CD14-positive monocyte (primary cell): ENCODE measurements around the gene USP30. TPM values are rescaled to one million over a fixed set of nuclear protein-coding genes. Genes with fewer than 3 reads are reported as not detected.

Experiments used
- DNase-seq, 3 donors: peaks; one replicate each; pipeline ENCODE4 v3.0.0-alpha.2; 2011 to 2022
- H2AFZ ChIP-seq: 2 replicates; pipeline ENCODE4 v1.6.0; 2012; ENCODE audit warnings: mild to moderate bottlenecking, low read depth, low read length, inconsistent platforms; ENCODE audit not compliant: insufficient read depth, poor library complexity, severe bottlenecking
- H3K27ac ChIP-seq, 2 donors: 1 replicate in 1 of 2; 2 replicates in 1 of 2; pipeline ENCODE4 v1.5.1; 2012 to 2013; ENCODE audit warnings: low read length in 2 of 2, control low read depth in 1 of 2, inconsistent platforms in 1 of 2, low read depth in 1 of 2, mild to moderate bottlenecking in 1 of 2
- H3K27me3 ChIP-seq, 2 donors: one replicate each; pipeline versions ENCODE4 v1.6.0 to v1.6.1; 2011 to 2013; ENCODE audit warnings: low read length in 2 of 2; ENCODE audit not compliant: control insufficient read depth in 2 of 2, insufficient read depth in 2 of 2
- H3K36me3 ChIP-seq, 2 donors: replicated peaks in 1 of 2; 1 replicate in 1 of 2; 2 replicates in 1 of 2; pipeline versions ENCODE4 v1.5.1 to v1.6.1; 2012 to 2013; ENCODE audit warnings: low read length in 2 of 2, control low read depth in 1 of 2, inconsistent platforms in 1 of 2, mild to moderate bottlenecking in 1 of 2; ENCODE audit not compliant: insufficient read depth in 2 of 2, control insufficient read depth in 1 of 2
- H3K4me1 ChIP-seq, 2 donors: 1 replicate in 1 of 2; 2 replicates in 1 of 2; pipeline versions ENCODE4 v1.5.1 to v1.6.1; 2012 to 2013; ENCODE audit warnings: low read length in 2 of 2, control low read depth in 1 of 2, inconsistent platforms in 1 of 2, mild to moderate bottlenecking in 1 of 2, moderate library complexity in 1 of 2; ENCODE audit not compliant: insufficient read depth in 2 of 2, control insufficient read depth in 1 of 2
- H3K4me2 ChIP-seq: replicated peaks from 2 replicates; pipeline ENCODE3; 2012; ENCODE audit warnings: low read length, moderate library complexity, mild to moderate bottlenecking; ENCODE audit not compliant: poor library complexity, severe bottlenecking; ENCODE audit errors: extremely low read depth
- H3K4me3 ChIP-seq, 3 experiments: fragments of 200-600 bp in 1 of 3; sonication (generic) in 1 of 3; replicated peaks in 1 of 3; 1 replicate in 2 of 3; 2 replicates in 1 of 3; pipeline ENCODE4 v1.5.1; 2011 to 2013; ENCODE audit warnings: low read length in 3 of 3, mild to moderate bottlenecking in 3 of 3, control low read depth in 2 of 3, low read depth in 2 of 3, inconsistent platforms in 1 of 3, moderate library complexity in 1 of 3
- H3K79me2 ChIP-seq: 2 replicates; pipeline ENCODE4 v1.6.0; 2012; ENCODE audit warnings: mild to moderate bottlenecking, control low read depth, inconsistent platforms, low read length, moderate library complexity; ENCODE audit not compliant: insufficient read depth
- H3K9ac ChIP-seq: 2 replicates; pipeline ENCODE4 v1.6.0; 2017; ENCODE audit warnings: low read length, mild to moderate bottlenecking; ENCODE audit not compliant: insufficient read depth, poor library complexity, severe bottlenecking
- H3K9me3 ChIP-seq, 2 donors: replicated peaks in 1 of 2; 1 replicate in 1 of 2; 2 replicates in 1 of 2; pipeline versions ENCODE4 v1.5.1 to v1.6.1; 2012 to 2013; ENCODE audit warnings: low read length in 2 of 2, control low read depth in 1 of 2; ENCODE audit not compliant: control insufficient read depth in 1 of 2, insufficient read depth in 1 of 2
- H4K20me1 ChIP-seq: 2 replicates; pipeline ENCODE4 v1.6.0; 2012; ENCODE audit warnings: mild to moderate bottlenecking, low read length, control low read depth, moderate library complexity; ENCODE audit not compliant: insufficient read depth
- H3K27ac Mint-ChIP-seq, 7 donors: one replicate each; pipeline ENCODE4 v1.8.0; 2020; ENCODE audit warnings: mild to moderate bottlenecking in 7 of 7, mixed read lengths in 7 of 7, moderate library complexity in 6 of 7, inconsistent platforms in 2 of 7
- H3K27me3 Mint-ChIP-seq, 3 donors: one replicate each; pipeline ENCODE4 v1.8.0; 2021 to 2022; ENCODE audit warnings: low read depth in 3 of 3, mild to moderate bottlenecking in 3 of 3, mixed read lengths in 3 of 3, moderate library complexity in 3 of 3, inconsistent platforms in 1 of 3
- H3K36me3 Mint-ChIP-seq, 2 donors: one replicate each; pipeline ENCODE4 v1.8.0; 2020; ENCODE audit warnings: mixed read lengths in 2 of 2, inconsistent platforms in 1 of 2, mild to moderate bottlenecking in 1 of 2
- H3K4me1 Mint-ChIP-seq: one replicate; pipeline ENCODE4 v1.8.0; 2020; ENCODE audit warnings: mild to moderate bottlenecking, mixed read lengths
- H3K4me3 Mint-ChIP-seq, 2 donors: one replicate each; pipeline ENCODE4 v1.8.0; 2020; ENCODE audit warnings: mild to moderate bottlenecking in 2 of 2, mixed read lengths in 2 of 2, moderate library complexity in 1 of 2
- H3K9me3 Mint-ChIP-seq, 7 donors: one replicate each; pipeline ENCODE4 v1.8.0; 2020 to 2022; ENCODE audit warnings: mixed read lengths in 7 of 7, mild to moderate bottlenecking in 6 of 7, moderate library complexity in 6 of 7, inconsistent platforms in 2 of 7
- CTCF ChIP-seq: fragments of 200-600 bp; IDR thresholded peaks from one replicate; pipeline ENCODE4 v1.8.0; 2022; ENCODE audit warnings: antibody characterized with exemption, mild to moderate bottlenecking
- WGBS: methylation state at CpG from one replicate; pipeline ENCODE4 v1.1.5; 2013; ENCODE audit warnings: missing lambda C conversion rate; ENCODE audit not compliant: insufficient coverage; 5-methylcytosine and 5-hydroxymethylcytosine counted together
- intact Hi-C, 2 donors: fragments of 100-400 bp; cut with micrococcal nuclease; formaldehyde crosslinking; loops; one replicate each; pipeline versions ENCODE4 v1.15.0 to v1.15.1; 2023
- polyA plus RNA-seq, 3 donors: library from polyadenylated mRNA; depleted of rRNA in 1 of 3; unstranded in 2 of 3; stranded (reverse) in 1 of 3; fragments of 300-500 nt in 2 of 3; fragments of >200 nt in 1 of 3; fragmentation: Illumina TruSeq in 2 of 3; gene quantifications; 1 replicate in 2 of 3; 2 replicates in 1 of 3; pipeline ENCODE4 v1.2.3, GENCODE V29; 2012 to 2021

The USP30 gene
- polyA plus RNA-seq, 3 donors, result 4.5 to 8.2 (median 6.8) TPM

DNA sequence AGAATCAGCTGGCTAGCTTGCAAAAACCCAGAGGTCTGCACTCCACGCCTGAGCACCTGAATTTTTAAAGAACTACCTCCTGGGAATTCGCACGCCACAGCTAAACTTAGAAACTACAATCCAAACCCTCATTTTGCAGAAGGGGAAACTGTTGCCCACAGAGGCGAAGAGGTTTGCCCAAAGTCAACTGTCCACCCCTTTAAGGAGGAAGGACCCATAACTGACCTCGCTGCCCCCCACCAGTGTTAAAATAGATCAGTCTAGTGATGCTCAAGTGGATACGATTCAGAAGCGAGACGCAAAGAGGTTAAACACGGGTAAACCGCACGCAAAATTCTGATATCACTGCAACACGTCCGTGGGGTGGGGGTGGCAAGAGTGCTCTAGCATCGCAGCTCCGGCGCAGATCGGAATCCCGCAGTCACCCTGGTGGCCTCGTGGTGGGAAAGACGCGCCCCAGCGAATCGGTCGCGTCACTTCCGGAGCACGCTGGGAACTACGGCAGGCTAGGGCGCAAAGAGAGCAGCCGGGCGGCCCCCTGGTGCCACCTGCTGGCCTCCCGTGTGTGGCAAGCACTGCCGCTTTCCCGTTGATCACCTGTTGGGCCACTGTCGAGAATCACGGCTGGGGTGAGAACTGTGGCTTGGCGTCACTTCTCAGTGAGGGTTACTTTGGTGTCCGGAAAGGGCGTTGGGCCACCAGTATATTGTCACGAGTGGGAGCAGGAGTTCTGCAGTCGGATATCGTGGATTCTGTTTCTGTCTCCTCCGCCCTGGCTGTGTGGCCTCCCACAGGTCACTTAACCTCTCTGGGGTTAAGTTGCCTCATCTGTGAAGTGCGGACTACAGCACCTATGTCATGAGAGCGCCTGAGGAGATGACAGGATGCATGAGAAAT, 40.9 kb downstream of the USP30 start, which contains the start of gene ALKBH2:
Gene ALKBH2, minus strand, starts transcription at position 451 of the 897 bp plus-strand sequence. CDS start 686 bp downstream, outside the sequence.
- Histone ChIP-seq H3K4me2 (peak within 1 kb of the TSS; percentile 78), H3K79me2 (peaks cover under 1% of the 10 kb centered on the region), H3K4me3 (peak within 1 kb of the TSS; percentile 42 to 70 (median 46)), H3K9me3 (no peaks in the 10 kb centered on the region), H2AFZ (peak within 1 kb of the TSS; percentile 79), H4K20me1 (no peaks in the 10 kb centered on the region), H3K27me3 (no peaks in the 10 kb centered on the region), H3K36me3 (peaks cover 12 to 16% of the 10 kb centered on the region in 2 donors), H3K9ac (peak within 1 kb of the TSS; percentile 48), H3K4me1 (peaks cover 23 to 28% of the 10 kb centered on the region in 2 donors), H3K27ac (peak within 1 kb of the TSS; percentile 13 to 68)
- H3K4me1 Mint-ChIP-seq, result peaks cover 22% of the 10 kb centered on the region
- H3K9me3 Mint-ChIP-seq, result peaks cover 0 to 2% (median 0%) of the 10 kb centered on the region in 7 donors
- H3K27me3 Mint-ChIP-seq, result peaks cover 0 to 2% (median 0%) of the 10 kb centered on the region in 3 donors
- peaks cover 12 to 16% of the 10 kb centered on the region in 2 donors for H3K36me3 Mint-ChIP-seq
- peak; percentile 94 to 95 (median 95) for DNase-seq
- peak; percentile 98 for TF ChIP-seq CTCF
- peak within 1 kb of the TSS; percentile 77 to 87 for H3K4me3 Mint-ChIP-seq
- peak within 1 kb of the TSS; percentile 75 to 92 (median 86) for H3K27ac Mint-ChIP-seq
- intact Hi-C loops, result loop anchor here (1.0 to 10.0 kb wide), 9 partner anchors 40 to 578 kb away; partner anchors contain the start of genes FICD (in 2 of the 2), SSH1 (in 1 of the 2) and USP30 (in 1 of the 2)
- WGBS, result 4% methylated on average over 42 of the region's 45 CpGs

DNA sequence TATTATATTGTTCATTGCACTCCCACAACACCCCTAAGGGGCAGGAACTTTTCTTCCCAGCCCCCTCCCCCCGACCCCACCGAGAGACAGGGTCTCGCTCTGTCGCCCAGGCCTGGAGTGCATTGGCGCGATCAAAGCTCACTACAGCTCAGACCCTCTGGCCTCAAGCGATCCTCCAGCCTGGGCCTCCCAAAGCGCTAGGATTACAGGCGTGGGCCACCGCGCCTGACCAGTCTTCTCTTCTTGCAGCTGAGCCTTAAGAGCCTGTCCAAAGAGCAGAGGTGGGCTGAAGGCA, 44.7 kb downstream of the USP30 start:
- H3K4me2 ChIP-seq, result peak overlapping the region; percentile 96
- H3K4me3 ChIP-seq, result peak overlapping the region in 1 of 3 experiments; percentile 85
- peaks cover 31% of the 10 kb centered on the region for H3K4me1 Mint-ChIP-seq
- no peak for TF ChIP-seq CTCF
- peaks cover 0 to 2% (median 0%) of the 10 kb centered on the region in 7 donors for H3K9me3 Mint-ChIP-seq
- intact Hi-C loops, result loop anchor here (5.0 to 10.0 kb wide), 7 partner anchors 142 to 582 kb away; partner anchors contain the start of genes FICD (in 2 of the 2), KCTD10 (in 1 of the 2), SSH1 (in 1 of the 2) and UBE3B (in 1 of the 2)
- no peak for DNase-seq
- H2AFZ ChIP-seq, result peak overlapping the region; percentile 97
- no peaks in the 10 kb centered on the region for H3K9me3 ChIP-seq
- H3K9ac ChIP-seq, result no peak overlapping the region
- no peak overlapping the region for H3K27ac Mint-ChIP-seq
- peaks cover 6% of the 10 kb centered on the region for H3K79me2 ChIP-seq
- no peaks in the 10 kb centered on the region for H4K20me1 ChIP-seq
- peaks cover 0 to 3% of the 10 kb centered on the region in 2 donors for H3K36me3 Mint-ChIP-seq
- H3K4me1 ChIP-seq, result peaks cover 31 to 37% of the 10 kb centered on the region in 2 donors
- peaks cover 0 to 3% of the 10 kb centered on the region in 2 donors for H3K36me3 ChIP-seq
- no peak overlapping the region for H3K4me3 Mint-ChIP-seq
- no peak overlapping the region for H3K27ac ChIP-seq
- 49% methylated on average over 9 of the region's 11 CpGs for WGBS
- H3K27me3 Mint-ChIP-seq, result no peaks in the 10 kb centered on the region
- H3K27me3 ChIP-seq, result no peaks in the 10 kb centered on the region
